HEK293T (cell line): ENCODE measurements around the gene CD70.

Experiments used
- CTCF ChIA-PET: fragments of 350-600 bp; formaldehyde crosslinking; extraction: SDS; loops from one replicate; lab custom pipeline; 2021; ENCODE audit warnings: antibody characterized with exemption, inconsistent platforms; lab: Yijun Ruan, JAX
- POLR2A ChIA-PET: fragments of 350-600 bp; formaldehyde crosslinking; extraction: SDS; loops from one replicate; lab custom pipeline; 2020; ENCODE audit warnings: antibody characterized with exemption, inconsistent platforms; lab: Yijun Ruan, JAX
- DNase-seq: peaks from one replicate; pipeline ENCODE4 v3.0.0; 2012; ENCODE audit warnings: mixed read lengths; ENCODE audit errors: extremely low spot score
- ARNT ChIP-seq: fragments of 450-650 bp; IDR thresholded peaks from 2 replicates; pipeline ENCODE4 v1.6.1; 2017; ENCODE audit warnings: mild to moderate bottlenecking
- BHLHE40 ChIP-seq: fragments of 450-650 bp; IDR thresholded peaks from 2 replicates; pipeline ENCODE4 v1.6.1; 2016; ENCODE audit warnings: mild to moderate bottlenecking, moderate library complexity, borderline replicate concordance
- CTBP1 ChIP-seq: fragments of 450-650 bp; IDR thresholded peaks from 2 replicates; pipeline ENCODE4 v1.6.1; 2016; ENCODE audit warnings: borderline replicate concordance
- ELF4 ChIP-seq: fragments of 450-650 bp; IDR thresholded peaks from 2 replicates; pipeline ENCODE4 v1.6.1; 2017; ENCODE audit warnings: antibody characterized with exemption
- FOXA1 ChIP-seq: fragments of 450-650 bp; IDR thresholded peaks from 2 replicates; pipeline ENCODE4 v1.6.1; 2016; ENCODE audit warnings: mild to moderate bottlenecking
- FOXK2 ChIP-seq: fragments of 450-650 bp; IDR thresholded peaks from 2 replicates; pipeline ENCODE4 v1.6.1; 2016; ENCODE audit warnings: mild to moderate bottlenecking
- FOXM1 ChIP-seq: fragments of 450-650 bp; IDR thresholded peaks from 2 replicates; pipeline ENCODE4 v1.6.1; 2017; ENCODE audit warnings: mild to moderate bottlenecking, borderline replicate concordance
- HDGF ChIP-seq: fragments of 450-650 bp; IDR thresholded peaks from 2 replicates; pipeline ENCODE4 v1.6.1; 2017; ENCODE audit warnings: antibody characterized with exemption, borderline replicate concordance
- L3MBTL2 ChIP-seq: fragments of 450-650 bp; conservative IDR thresholded peaks from 2 replicates; pipeline ENCODE4 v1.6.1; 2016; ENCODE audit warnings: mild to moderate bottlenecking
- LEF1 ChIP-seq: fragments of 450-650 bp; IDR thresholded peaks from 2 replicates; pipeline ENCODE4 v1.6.1; 2017; ENCODE audit warnings: mild to moderate bottlenecking, borderline replicate concordance
- NFRKB ChIP-seq: fragments of 450-650 bp; IDR thresholded peaks from 2 replicates; pipeline ENCODE4 v1.6.1; 2016; ENCODE audit warnings: mild to moderate bottlenecking, moderate library complexity
- PKNOX1 ChIP-seq: fragments of 450-650 bp; IDR thresholded peaks from 2 replicates; pipeline ENCODE4 v1.6.1; 2016
- SP1 ChIP-seq: fragments of 450-650 bp; IDR thresholded peaks from 2 replicates; pipeline ENCODE4 v1.6.1; 2017
- SUZ12 ChIP-seq: fragments of 450-650 bp; IDR thresholded peaks from 2 replicates; pipeline ENCODE4 v1.6.1; 2016; ENCODE audit warnings: mild to moderate bottlenecking
- TARDBP ChIP-seq: fragments of 450-650 bp; IDR thresholded peaks from 2 replicates; pipeline ENCODE4 v1.6.1; 2016
- ZNF384 ChIP-seq: fragments of 450-650 bp; IDR thresholded peaks from 2 replicates; pipeline ENCODE4 v1.6.1; 2016

CD70 gene

GRCh38 chr19:6576869-6577475 lies 14.0 kb downstream of the CD70 start:
- no peak for TF ChIP-seq FOXM1
- TF ChIP-seq PKNOX1 = peak; percentile 28; the same call in 1 of the 2 replicates
- ChIA-PET CTCF (no interaction called here), POLR2A (interaction anchor here (0.6 kb wide), 1 partner anchor 46 kb away, joined by 3 read pairs; the partner anchor contains the start of gene TNFSF9)
- no peak for DNase-seq

- CTCF ChIA-PET = no interaction called here
- TF ChIP-seq BHLHE40 (no peak), CTBP1 (no peak), ZNF384 (no peak), SUZ12 (no peak), NFRKB (no peak), PKNOX1 (no peak), FOXA1 (no peak)
- POLR2A ChIA-PET = no interaction called here
- no peak for DNase-seq
These were observed 17.6 kb downstream of the CD70 start for GRCh38 chr19:6573350-6573749.

GRCh38 chr19:6572217-6572616 lies 18.7 kb downstream of the CD70 start:
- POLR2A ChIA-PET = no interaction called here
- CTCF ChIA-PET = no interaction called here
- TF ChIP-seq SP1 (no peak), LEF1 (no peak), ELF4 (no peak), ARNT (no peak), BHLHE40 (no peak), PKNOX1 (no peak), TARDBP (no peak), SUZ12 (no peak), NFRKB (no peak)
- no peak for DNase-seq

- ChIA-PET CTCF (no interaction called here), POLR2A (no interaction called here)
- DNase-seq = no peak
- TF ChIP-seq LEF1 (no peak), FOXA1 (no peak), FOXK2 (no peak), TARDBP (no peak), SUZ12 (no peak), HDGF (no peak), ZNF384 (no peak), SP1 (no peak), BHLHE40 (no peak), ELF4 (no peak), PKNOX1 (no peak), CTBP1 (no peak), FOXM1 (no peak), L3MBTL2 (no peak), ARNT (no peak)
These were observed 19.8 kb downstream of the CD70 start for GRCh38 chr19:6571167-6571566.

- no peak for DNase-seq
- ChIA-PET CTCF (no interaction called here), POLR2A (no interaction called here)
- TF ChIP-seq FOXM1 (no peak), ARNT (no peak), FOXK2 (no peak), FOXA1 (no peak), LEF1 (no peak)
These were observed 20.2 kb downstream of the CD70 start for GRCh38 chr19:6570764-6571163.

GRCh38 chr19:6568816-6569215 lies 22.1 kb downstream of the CD70 start:
- no peak for DNase-seq
- ChIA-PET POLR2A (no interaction called here), CTCF (no interaction called here)
- TF ChIP-seq LEF1 (no peak), FOXM1 (no peak), HDGF (no peak), BHLHE40 (no peak), FOXK2 (no peak), L3MBTL2 (no peak), ARNT (no peak), ZNF384 (no peak), NFRKB (no peak)
